ENCODE measurements around the gene SHROOM3. TPM values are rescaled to one million over a fixed set of nuclear protein-coding genes. Genes with fewer than 3 reads are reported as not detected.
"Not testable (repeated sequence)": the region's sequence is repeated elsewhere in the genome, so short reads cannot be mapped to it uniquely, and the experiment has no call there.

The SHROOM3 gene
- total and polyA plus RNA-seq, 4 donors = 4.7 to 25.8 (median 8.7) TPM

- Histone ChIP-seq H3K9ac (ENCODE audit: low read depth in 1 of 2, low read length in 2 of 2) (peak overlapping the region; percentile 21 to 38), H3K4me3 (ENCODE audit: low read depth in 1 of 3, low read length in 3 of 3) (peak overlapping the region; percentile 12 to 43 (median 41)), H3K27ac (ENCODE audit: low read depth in 1 of 2, low read length in 2 of 2) (peak overlapping the region; percentile 63 to 74), H3K4me1 (ENCODE audit: control insufficient read depth in 4 of 4, insufficient read depth in 4 of 4, low read length in 3 of 4) (peaks cover 2 to 32% (median 26%) of the 10 kb centered on the region in 4 donors)
- 48% methylated on average over 6 of the region's 6 CpGs for WGBS
- H3K9me3 ChIP-seq (ENCODE audit: control insufficient read depth in 4 of 4, low read length in 3 of 4); DNase-seq (ENCODE audit: low spot score); H3K27me3 ChIP-seq (ENCODE audit: control insufficient read depth in 4 of 4, insufficient read depth in 4 of 4, low read length in 3 of 4); H3K36me3 ChIP-seq (ENCODE audit: control insufficient read depth in 4 of 4, insufficient read depth in 3 of 4, low read depth in 1 of 4, low read length in 3 of 4): not testable (repeated sequence)
- TF ChIP-seq YY1 (IDR thresholded peaks at IDR 0.05) (peak; percentile 60), RXRA (IDR thresholded peaks at IDR 0.05) (peak; percentile 52 to 60), HNF4A (conservative IDR thresholded peaks at IDR 0.05) (peak; percentile 48 to 73), SP1 (IDR thresholded peaks at IDR 0.05) (peak; percentile 19), RAD21 (IDR thresholded peaks at IDR 0.05) (peak in 1 of 2 donors; percentile 17), MAX (IDR thresholded peaks at IDR 0.05) (peak; percentile 32)
Measured at GRCh38 chr4:76454073-76454472, 19.0 kb downstream of the SHROOM3 start.

GRCh38 chr4:76457885-76458284, 22.9 kb downstream of the SHROOM3 start:
- H3K9me3 ChIP-seq (ENCODE audit: control insufficient read depth in 4 of 4, low read length in 3 of 4) = peaks cover 0 to 3% (median 0%) of the 10 kb centered on the region in 4 donors
- no peaks in the 10 kb centered on the region for H3K27me3 ChIP-seq (ENCODE audit: control insufficient read depth in 4 of 4, insufficient read depth in 4 of 4, low read length in 3 of 4)
- no peak overlapping the region for H3K9ac ChIP-seq (ENCODE audit: low read depth in 1 of 2, low read length in 2 of 2)
- H3K4me3 ChIP-seq (ENCODE audit: low read depth in 1 of 3, low read length in 3 of 3) = no peak overlapping the region
- peaks cover 2 to 18% (median 6%) of the 10 kb centered on the region in 4 donors for H3K4me1 ChIP-seq (ENCODE audit: control insufficient read depth in 4 of 4, insufficient read depth in 4 of 4, low read length in 3 of 4)
- no peaks in the 10 kb centered on the region for H3K36me3 ChIP-seq (ENCODE audit: control insufficient read depth in 4 of 4, insufficient read depth in 3 of 4, low read depth in 1 of 4, low read length in 3 of 4)
- no peak for DNase-seq (ENCODE audit: low spot score)
- 83% methylated on average over 7 of the region's 7 CpGs for WGBS
- no peak for TF ChIP-seq HNF4A (conservative IDR thresholded peaks at IDR 0.05)
- no peak for TF ChIP-seq REST (IDR thresholded peaks at IDR 0.05)
- TF ChIP-seq YY1 (IDR thresholded peaks at IDR 0.05) = no peak
- no peak for TF ChIP-seq NR2F2 (IDR thresholded peaks at IDR 0.05)
- TF ChIP-seq ATF3 (IDR thresholded peaks at IDR 0.05) = no peak
- no peak for TF ChIP-seq CTCF (IDR thresholded peaks at IDR 0.05; ENCODE audit: low read depth, low read length, missing input control)
- no peak for TF ChIP-seq FOXA1 (IDR thresholded peaks at IDR 0.05)
- no peak for TF ChIP-seq FOXA2 (IDR thresholded peaks at IDR 0.05)
- H3K27ac ChIP-seq (ENCODE audit: low read depth in 1 of 2, low read length in 2 of 2) = peak overlapping the region in 1 of 2 donors; percentile 23

- Histone ChIP-seq H3K9ac (ENCODE audit: low read depth in 1 of 2, low read length in 2 of 2) (no peak overlapping the region), H3K4me1 (ENCODE audit: control insufficient read depth in 4 of 4, insufficient read depth in 4 of 4, low read length in 3 of 4) (peaks cover under 1 to 18% (median 6%) of the 10 kb centered on the region in 4 donors), H3K9me3 (ENCODE audit: control insufficient read depth in 4 of 4, low read length in 3 of 4) (peaks cover 0 to 3% (median 0%) of the 10 kb centered on the region in 4 donors), H3K27ac (ENCODE audit: low read depth in 1 of 2, low read length in 2 of 2) (peak overlapping the region; percentile 37 to 45), H3K36me3 (ENCODE audit: control insufficient read depth in 4 of 4, insufficient read depth in 3 of 4, low read depth in 1 of 4, low read length in 3 of 4) (no peaks in the 10 kb centered on the region), H3K27me3 (ENCODE audit: control insufficient read depth in 4 of 4, insufficient read depth in 4 of 4, low read length in 3 of 4) (no peaks in the 10 kb centered on the region), H3K4me3 (ENCODE audit: low read depth in 1 of 3, low read length in 3 of 3) (no peak overlapping the region)
- TF ChIP-seq ATF3 (IDR thresholded peaks at IDR 0.05) (no peak), HNF4A (conservative IDR thresholded peaks at IDR 0.05) (peak in 1 of 2 donors; percentile 12)
- 36% methylated on average over 2 of the region's 2 CpGs for WGBS
- no peak for DNase-seq (ENCODE audit: low spot score)
Measured at GRCh38 chr4:76458297-76458696, 23.3 kb downstream of the SHROOM3 start.

All from liver (tissue), 9 donors.